ENCODE results near the gene RWDD3.

RWDD3 gene

DNA sequence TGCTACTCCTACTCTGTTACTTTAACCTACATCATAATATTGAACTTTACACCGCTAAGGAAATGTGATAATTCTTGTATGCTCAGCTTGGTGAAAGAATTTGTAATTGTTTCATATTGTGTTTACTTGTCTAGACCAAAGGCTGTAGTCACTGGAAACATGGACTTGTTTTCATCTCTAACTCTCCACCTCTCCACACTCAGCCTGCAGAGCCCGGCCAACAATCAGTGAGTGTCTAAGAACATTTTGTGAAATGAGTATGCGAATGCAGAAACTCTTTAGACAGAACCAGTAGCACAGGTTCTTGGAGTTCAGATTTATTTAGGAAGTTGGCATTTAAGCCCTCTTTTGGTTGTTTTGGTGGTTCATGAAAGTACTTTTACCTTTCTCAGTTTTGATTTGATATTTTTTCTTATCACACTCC is 3.2 kb upstream of the RWDD3 start:
- DNase-seq: no peak

GRCh38 chr1:95232646-95233318 is 1.2 kb upstream of the RWDD3 start:
- no peak for DNase-seq

DNA sequence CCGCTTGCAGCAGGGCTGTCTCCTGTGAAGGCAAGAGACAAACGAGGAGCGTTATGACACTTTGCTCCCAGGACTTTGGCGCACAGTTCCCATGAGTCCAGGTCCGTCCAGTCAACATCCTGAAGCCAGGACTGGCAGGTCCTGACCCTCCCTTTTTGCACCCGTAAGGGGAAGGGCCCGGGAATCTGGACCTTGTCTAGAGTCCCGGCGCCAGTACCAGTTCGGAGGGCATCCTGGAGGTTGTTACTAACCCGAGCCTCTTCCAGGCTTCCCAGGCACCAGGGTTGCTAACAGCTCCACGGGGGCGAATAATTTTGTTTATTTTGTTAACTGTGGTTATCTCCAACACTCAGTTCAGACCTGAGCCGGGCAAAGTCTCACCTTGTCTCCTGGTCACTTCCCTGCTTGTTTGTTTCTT is 682 bp upstream of the RWDD3 start:
- DNase-seq: no peak

DNA sequence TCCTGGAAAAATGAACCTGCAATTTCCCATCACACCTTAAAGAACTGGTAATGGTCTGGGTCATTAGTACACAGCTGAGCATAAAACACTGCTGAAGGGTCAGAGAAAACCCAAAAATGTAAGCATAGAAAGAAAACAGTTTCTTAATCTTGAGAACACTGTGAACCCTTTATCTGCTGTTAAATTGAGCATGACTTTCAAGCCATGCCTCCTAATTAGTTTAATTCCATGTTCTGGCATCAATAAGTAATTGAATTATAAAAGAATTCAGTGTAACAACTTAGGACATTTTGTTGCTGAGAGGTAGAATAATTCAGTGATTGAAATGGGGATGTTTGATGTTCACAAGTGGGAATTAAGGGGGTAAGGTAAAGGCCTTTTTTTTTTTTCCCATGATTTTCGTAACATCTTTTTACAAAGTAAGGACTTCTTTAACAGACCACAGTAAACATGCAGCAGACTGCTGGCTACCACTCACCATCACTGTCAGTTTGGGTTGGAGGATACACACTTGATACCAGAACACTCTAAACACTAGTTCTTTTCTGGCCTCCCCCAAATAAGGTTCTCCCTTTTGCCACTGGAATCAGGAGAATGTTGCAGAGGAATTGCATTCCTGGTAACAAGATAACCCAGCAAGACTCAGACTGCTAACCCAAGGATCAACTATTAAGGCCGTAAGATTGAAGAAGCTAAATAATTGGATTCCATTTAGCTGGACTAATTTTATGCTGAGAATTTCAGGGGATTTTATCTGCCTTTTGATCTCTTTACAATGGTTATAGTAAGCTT is 3.0 kb downstream of the RWDD3 start:
- no peak for DNase-seq

DNA sequence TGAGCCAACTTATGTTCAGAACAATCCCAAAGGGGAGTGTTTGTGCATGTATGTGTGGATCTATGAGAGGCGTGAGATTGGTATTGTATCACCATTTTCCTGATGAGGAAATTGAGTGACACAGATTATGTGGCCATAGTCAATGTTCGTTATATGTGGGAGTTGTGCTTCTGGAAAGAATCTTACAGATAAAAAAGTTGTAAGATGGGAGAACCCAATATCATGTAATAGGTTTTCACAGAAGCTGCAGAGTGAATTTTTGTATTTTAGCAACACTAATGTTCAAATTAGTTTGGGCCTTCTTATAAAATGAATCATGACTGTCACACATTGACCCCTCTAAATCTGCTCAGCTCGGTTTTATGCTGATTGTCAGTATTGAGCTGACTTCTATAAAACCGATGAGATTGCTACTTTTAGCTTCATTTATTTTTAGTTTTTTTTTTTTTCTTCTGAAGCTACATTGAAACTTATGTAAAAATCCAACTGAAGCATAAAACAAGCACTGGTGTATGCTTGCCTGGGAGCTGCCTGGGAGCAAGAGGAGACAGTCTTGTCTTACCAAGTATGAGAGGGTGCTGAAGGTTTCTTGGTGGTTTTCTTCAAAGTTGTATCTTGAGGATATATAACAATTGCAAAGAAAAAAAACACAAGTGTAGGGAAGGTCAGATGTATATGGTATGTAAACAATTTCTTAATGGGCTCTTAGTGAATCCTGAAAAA is 4.1 kb downstream of the RWDD3 start:
- DNase-seq: peak; percentile 58 to 77

DNA sequence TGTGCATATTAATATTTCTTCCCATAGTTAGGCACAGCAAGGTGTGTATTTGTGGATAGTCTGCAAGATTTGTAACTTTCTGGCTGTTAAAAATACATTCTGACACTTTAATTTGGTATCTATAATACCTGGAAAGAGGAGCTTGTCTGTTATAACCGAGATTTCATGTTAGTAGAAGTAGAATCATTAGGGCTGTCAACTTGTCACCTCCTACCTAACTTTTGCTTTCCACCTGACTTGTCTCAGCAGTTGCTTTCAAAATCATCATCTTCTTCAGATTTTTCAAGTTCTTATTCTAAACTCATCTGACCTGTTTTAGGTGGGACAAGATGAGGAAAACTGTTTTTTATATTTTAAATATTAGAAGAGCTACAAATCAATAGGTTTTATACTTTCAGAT is 11.0 kb downstream of the RWDD3 start:
- no peak for DNase-seq

GRCh38 chr1:95246511-95246910 is 12.5 kb downstream of the RWDD3 start:
- no peak for DNase-seq

DNA sequence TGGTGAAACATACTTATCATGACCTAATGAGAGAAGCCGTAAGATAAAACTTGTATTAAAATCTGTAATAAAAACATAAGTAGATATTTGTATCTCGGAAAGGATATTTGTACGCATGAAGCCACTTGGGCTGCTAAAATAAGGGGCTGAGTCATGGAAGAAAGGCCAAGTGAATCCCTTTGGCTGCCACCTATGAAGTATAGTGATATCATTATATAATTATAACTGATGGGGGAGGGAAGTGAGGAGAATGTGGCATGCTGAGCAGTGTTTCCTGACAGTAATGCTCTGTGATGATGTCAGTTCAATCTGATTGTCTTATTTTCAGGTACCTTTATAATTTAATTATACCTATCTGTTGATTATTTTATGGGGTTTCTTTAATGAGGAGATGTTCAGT is 13.6 kb downstream of the RWDD3 start:
- no peak for DNase-seq

- DNase-seq: no peak
Observed at GRCh38 chr1:95249916-95250315, 15.9 kb downstream of the RWDD3 start.

DNA sequence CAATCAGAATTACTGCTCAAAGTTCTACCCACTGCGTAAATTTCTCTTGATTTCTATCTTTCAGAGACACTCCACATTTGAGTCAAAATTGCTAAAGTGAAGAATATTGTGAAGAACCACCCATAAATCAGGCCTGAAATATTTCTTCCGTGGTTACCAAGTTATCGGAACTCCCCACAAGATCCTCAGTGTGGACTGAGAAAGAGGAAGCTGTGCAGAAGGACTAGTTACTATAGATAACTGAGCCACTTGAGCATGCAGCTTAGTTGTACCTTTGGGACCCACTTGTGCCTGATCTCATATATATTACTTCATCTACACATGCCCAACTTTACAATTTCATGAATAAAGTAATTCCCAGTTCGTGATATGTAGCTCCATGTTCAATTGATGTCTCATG is 18.4 kb downstream of the RWDD3 start:
- no peak for DNase-seq

- no peak for DNase-seq
Observed at GRCh38 chr1:95254959-95255358, 20.9 kb downstream of the RWDD3 start.

DNA sequence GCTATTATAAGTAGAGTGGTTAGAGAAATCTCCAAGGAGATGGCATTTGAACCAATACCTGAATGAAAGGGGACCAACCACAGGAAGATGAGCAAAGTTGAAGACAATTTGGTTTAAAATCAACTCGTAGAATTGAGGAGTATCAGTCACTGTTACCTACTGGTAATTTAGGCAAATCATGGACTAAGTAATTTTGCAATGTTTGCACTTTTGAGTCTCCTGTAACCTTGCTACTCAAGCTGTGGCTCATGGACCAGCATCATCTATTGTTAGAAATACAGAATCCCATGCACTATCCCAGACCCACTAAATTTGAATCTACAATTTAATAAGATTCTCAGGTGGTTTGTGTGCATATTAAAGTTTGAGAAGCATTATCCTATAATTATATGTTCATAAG is 21.8 kb downstream of the RWDD3 start:
- DNase-seq: no peak

DNA sequence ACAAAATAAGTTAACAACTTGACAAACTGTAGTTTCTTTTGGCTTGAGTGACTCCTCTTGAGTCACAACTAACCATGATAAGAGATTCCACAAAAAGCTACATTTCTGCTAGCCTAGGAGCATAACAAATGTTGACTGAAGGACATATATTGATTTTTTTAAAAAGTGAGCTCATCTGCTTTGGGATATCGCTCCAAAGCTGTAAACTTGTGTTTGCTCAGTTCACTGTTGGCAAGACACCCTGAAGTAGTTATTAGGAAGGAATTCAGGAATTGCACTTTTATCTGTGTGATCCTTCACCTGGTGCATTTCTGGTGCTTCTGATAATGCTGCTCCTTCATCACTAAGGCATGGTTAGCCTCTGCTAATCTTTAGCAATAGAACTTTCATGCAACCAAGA is 23.7 kb downstream of the RWDD3 start:
- DNase-seq: no peak

GRCh38 chr1:95259245-95259644 is 25.2 kb downstream of the RWDD3 start:
- DNase-seq: no peak

DNA sequence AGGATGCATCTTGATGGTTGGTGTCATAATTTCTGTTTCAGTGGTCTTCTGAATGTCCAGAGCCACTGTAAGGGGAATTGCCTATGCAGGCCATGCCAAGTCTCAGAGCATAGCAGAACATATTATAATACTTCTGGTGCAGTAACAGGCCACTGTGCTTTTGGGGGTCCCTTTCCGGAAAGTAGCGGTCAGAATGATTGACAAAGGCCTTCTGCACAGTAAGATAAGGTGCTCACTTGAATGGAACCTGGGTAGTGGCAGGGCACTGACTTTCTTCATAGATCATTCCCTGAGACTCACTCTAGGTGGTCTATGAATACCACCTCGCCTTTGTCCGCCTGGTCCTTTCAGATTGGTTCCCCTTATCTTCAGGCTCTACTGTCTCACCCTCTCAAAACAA is 28.9 kb downstream of the RWDD3 start:
- no peak for DNase-seq

DNA sequence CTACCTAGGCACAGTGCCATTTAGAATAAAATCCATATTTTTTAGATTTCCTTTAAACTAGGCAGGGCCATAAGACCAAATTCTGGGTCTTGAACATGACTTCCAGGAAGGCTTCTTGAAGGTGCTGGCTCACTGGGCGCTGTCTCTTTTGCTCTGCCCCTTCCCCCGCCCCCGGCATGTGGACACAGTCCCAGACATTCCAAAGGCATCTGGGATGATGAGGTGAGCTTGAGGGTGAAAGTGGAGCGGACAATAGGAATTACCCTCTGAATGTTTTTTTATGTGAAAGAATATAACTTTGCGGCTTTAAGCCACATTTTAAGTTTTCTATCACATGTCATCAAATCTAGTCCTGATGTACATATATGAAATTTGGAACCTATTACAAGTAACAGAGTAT is 29.4 kb downstream of the RWDD3 start:
- no peak for DNase-seq

DNA sequence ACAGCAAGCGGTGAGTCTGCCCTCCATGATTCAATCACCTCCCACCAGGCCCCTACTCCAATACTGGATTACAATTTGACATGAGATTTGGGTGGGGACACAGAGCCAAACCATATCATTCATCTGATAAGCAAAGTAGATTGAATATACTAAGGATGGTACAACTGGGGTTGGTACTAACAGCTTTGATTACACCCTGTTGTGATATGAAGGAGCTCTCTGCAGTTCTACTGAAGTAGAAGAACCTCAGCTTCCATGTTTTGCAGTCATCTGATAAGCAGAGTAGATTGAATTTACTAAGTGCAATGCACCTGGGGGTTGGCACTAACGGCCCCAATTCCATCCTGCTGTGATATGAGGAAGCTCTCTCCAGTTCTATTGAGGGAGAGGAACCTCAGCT is 31.1 kb downstream of the RWDD3 start:
- no peak for DNase-seq

- DNase-seq: no peak
Observed at GRCh38 chr1:95276429-95276828, 42.4 kb downstream of the RWDD3 start.

- DNase-seq: no peak
Observed at GRCh38 chr1:95278173-95279006, 44.4 kb downstream of the RWDD3 start.

DNA sequence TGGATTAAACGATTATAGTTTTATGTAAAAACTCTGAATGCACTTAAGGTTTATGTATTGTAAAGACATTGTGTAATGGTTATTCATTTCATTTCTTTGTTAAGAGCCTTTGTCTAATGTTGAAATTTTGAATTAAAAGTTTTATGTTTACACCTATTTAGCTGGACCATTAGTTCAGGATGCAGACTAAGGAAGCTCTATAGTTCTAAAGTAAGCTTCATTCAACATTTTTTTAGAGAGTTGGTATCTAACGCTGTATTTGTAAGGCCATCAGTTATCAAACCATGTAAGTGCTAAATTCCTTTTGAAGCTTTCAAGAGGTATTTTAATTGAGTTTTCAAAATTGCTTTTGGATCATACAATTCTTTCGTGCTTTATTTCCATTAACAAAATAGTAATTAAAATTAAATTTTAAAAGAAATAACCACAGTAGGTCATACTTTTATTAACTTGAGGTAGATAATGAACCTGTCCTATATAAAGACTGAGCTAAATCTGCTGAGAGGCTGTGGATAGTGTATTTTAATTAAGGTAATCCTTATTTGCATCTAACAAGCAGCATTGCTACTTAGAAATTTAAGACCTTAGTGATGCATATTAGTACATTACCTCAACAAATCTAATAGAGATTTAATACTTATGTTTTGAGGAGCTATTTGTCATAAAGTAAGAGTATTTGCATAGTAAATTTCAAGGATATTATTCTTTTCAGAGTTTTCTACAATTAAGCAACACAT is 47.9 kb downstream of the RWDD3 start:
- DNase-seq: no peak

GRCh38 chr1:95282518-95282895 is 48.5 kb downstream of the RWDD3 start:
- no peak for DNase-seq

- no peak for DNase-seq
Observed at GRCh38 chr1:95284420-95284819, 50.4 kb downstream of the RWDD3 start.

Measured in inflammatory macrophage treated with lipopolysaccharide for 1 hour (primary cell).